PC-3 (cell line): ENCODE data around the gene FSCN2. TPM values are rescaled to one million over a fixed set of nuclear protein-coding genes. Genes with fewer than 3 reads are reported as not detected.

Experiments used
- ATAC-seq: fragments of 200-7000 bp; cut with Tn5 transposase; 2 replicates; pipeline ENCODE4 v1.9.1; 2020; ENCODE audit warnings: mild to moderate bottlenecking, moderate library complexity
- BruUV-seq: library from RNA; stranded (reverse); fragments of 400-500 nt; replicated peaks from 2 replicates; lab custom pipeline; 2021; lab: Mats Ljungman, UMichigan
- CTCF ChIA-PET: fragments of 300-600 bp; sonication (Branson Sonifier 250); formaldehyde crosslinking; loops from one replicate; lab custom pipeline; 2022; ENCODE audit warnings: antibody characterized with exemption; lab: Charles Lee
- POLR2A ChIA-PET: fragments of 300-600 bp; sonication (Branson Sonifier 250); formaldehyde crosslinking; loops from one replicate; lab custom pipeline; 2022; ENCODE audit warnings: antibody characterized with exemption; ENCODE audit not compliant: unreplicated experiment; lab: Charles Lee
- DNase-seq: peaks from one replicate; pipeline ENCODE4 v3.0.0-alpha.2; 2015
- H2AFZ ChIP-seq: fragments of 300-600 bp; sonication (generic); 2 replicates; pipeline ENCODE4 v1.6.0; 2016; ENCODE audit warnings: antibody characterized with exemption, low read length
- H3F3A ChIP-seq: fragments of 300-600 bp; sonication (generic); one replicate; pipeline ENCODE4 v1.6.0; 2017; ENCODE audit warnings: antibody characterized with exemption, low read length, control low read depth, mild to moderate bottlenecking; ENCODE audit not compliant: unreplicated experiment
- H3K27ac ChIP-seq: fragments of 300-600 bp; sonication (generic); 2 replicates; pipeline ENCODE4 v1.5.1; 2016; ENCODE audit warnings: mild to moderate bottlenecking, low read length
- H3K27me3 ChIP-seq: fragments of 300-600 bp; sonication (generic); 2 replicates; pipeline ENCODE4 v1.6.1; 2016; ENCODE audit warnings: low read length, mixed read lengths
- H3K36me3 ChIP-seq: fragments of 300-600 bp; sonication (generic); 2 replicates; pipeline ENCODE4 v1.6.1; 2016; ENCODE audit warnings: low read depth, mixed run types, low read length, mixed read lengths
- H3K4me1 ChIP-seq: fragments of 300-600 bp; sonication (generic); 2 replicates; pipeline ENCODE4 v1.5.1; 2016; ENCODE audit warnings: low read length; ENCODE audit not compliant: insufficient read depth
- H3K4me2 ChIP-seq: fragments of 300-600 bp; sonication (generic); 2 replicates; pipeline ENCODE4 v1.6.0; 2016; ENCODE audit warnings: low read length
- H3K4me3 ChIP-seq: fragments of 300-600 bp; sonication (generic); 2 replicates; pipeline ENCODE4 v1.5.1; 2016; ENCODE audit warnings: mild to moderate bottlenecking, low read length, mixed read lengths
- H3K79me2 ChIP-seq: fragments of 300-600 bp; sonication (generic); 2 replicates; pipeline ENCODE4 v1.6.1; 2017; ENCODE audit warnings: low read length, mixed read lengths
- H3K9ac ChIP-seq: fragments of 300-600 bp; sonication (generic); 2 replicates; pipeline ENCODE4 v1.6.0; 2016; ENCODE audit warnings: mild to moderate bottlenecking, low read length
- H3K9me2 ChIP-seq: fragments of 300-600 bp; sonication (generic); replicated peaks from 2 replicates; pipeline ENCODE4 v1.6.1; 2016; ENCODE audit warnings: mixed run types, low read length, mixed read lengths
- H3K9me3 ChIP-seq: fragments of 300-600 bp; sonication (generic); 2 replicates; pipeline ENCODE4 v1.6.1; 2016; ENCODE audit warnings: low read length, mixed read lengths
- H4K20me1 ChIP-seq: fragments of 300-600 bp; sonication (generic); 2 replicates; pipeline ENCODE4 v1.6.1; 2016; ENCODE audit warnings: low read length, mixed read lengths
- EZH2 ChIP-seq: fragments of 300-600 bp; sonication (generic); IDR thresholded peaks from one replicate; pipeline ENCODE4 v1.6.1; 2017; ENCODE audit warnings: antibody characterized with exemption, mild to moderate bottlenecking, low read length; ENCODE audit not compliant: unreplicated experiment
- EZH2phosphoT487 ChIP-seq: fragments of 300-600 bp; sonication (generic); IDR thresholded peaks from 2 replicates; pipeline ENCODE4 v1.6.1; 2018; ENCODE audit warnings: mild to moderate bottlenecking, antibody characterized with exemption, low read length, borderline replicate concordance
- intact Hi-C: fragments of 100-400 bp; cut with micrococcal nuclease; formaldehyde crosslinking; loops from 2 replicates; pipeline ENCODE4 v1.9.0; 2023
- total RNA-seq: library from RNA; depleted of rRNA; stranded (reverse); fragments of >200 nt; gene quantifications from 2 replicates; pipeline ENCODE4 v1.2.3, GENCODE V29; 2014
- TF ChIP-seq, protein P1 (sequence below): fragments of 300-600 bp; sonication (generic); conservative IDR thresholded peaks from 2 replicates; pipeline ENCODE4 v1.5.1; 2017; ENCODE audit warnings: antibody characterized with exemption, low read depth, mild to moderate bottlenecking, low read length

The FSCN2 gene
- total RNA-seq, 1 experiment from 2014 or later: 0.87 TPM

DNA sequence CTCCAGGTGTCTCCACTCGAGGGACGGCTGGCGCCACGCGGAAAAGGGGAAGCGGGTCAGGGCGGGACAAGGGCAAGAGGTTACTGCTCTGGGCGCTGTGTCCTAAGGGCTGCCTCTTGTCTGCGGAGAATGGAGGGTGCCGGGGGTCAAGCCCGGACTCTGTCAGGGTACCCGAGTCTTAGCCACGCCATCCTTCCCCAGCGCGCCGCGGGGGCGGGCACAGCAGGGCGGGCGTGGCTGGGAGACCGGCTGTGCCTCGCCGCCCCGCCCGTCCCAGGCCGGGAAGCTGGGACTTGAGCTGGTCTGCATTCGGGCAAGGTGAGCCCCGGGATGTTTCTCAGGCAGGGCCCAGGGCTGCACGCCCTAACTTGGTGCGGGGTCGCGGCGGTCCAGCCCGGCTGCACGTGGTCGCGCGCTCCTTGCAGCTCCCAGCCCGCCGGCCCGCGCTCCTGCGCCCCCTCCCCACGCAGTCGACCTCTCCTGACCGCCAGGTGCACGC, 9.3 kb upstream of the FSCN2 start:
- H3K79me2 ChIP-seq: peaks cover 29% of the 10 kb centered on the region
- peak overlapping the region; percentile 78 for H3K4me3 ChIP-seq
- no TSS peak for BruUV-seq
- no peaks in the 10 kb centered on the region for H3F3A ChIP-seq
- H2AFZ ChIP-seq: peak overlapping the region; percentile 80
- peak overlapping the region; percentile 99 for H3K4me2 ChIP-seq
- H3K9me3 ChIP-seq: no peaks in the 10 kb centered on the region
- POLR2A ChIA-PET: interaction anchor here (0.6 kb wide), 1 partner anchor 28 kb away, joined by 7 read pairs; no protein-coding TSS in a partner anchor
- no peaks in the 10 kb centered on the region for H3K9me2 ChIP-seq
- intact Hi-C loops: loop anchor here (10.0 kb wide), 1 partner anchor 124 kb away; the partner anchor contains the start of gene BAHCC1
- TF ChIP-seq, protein P1, sequence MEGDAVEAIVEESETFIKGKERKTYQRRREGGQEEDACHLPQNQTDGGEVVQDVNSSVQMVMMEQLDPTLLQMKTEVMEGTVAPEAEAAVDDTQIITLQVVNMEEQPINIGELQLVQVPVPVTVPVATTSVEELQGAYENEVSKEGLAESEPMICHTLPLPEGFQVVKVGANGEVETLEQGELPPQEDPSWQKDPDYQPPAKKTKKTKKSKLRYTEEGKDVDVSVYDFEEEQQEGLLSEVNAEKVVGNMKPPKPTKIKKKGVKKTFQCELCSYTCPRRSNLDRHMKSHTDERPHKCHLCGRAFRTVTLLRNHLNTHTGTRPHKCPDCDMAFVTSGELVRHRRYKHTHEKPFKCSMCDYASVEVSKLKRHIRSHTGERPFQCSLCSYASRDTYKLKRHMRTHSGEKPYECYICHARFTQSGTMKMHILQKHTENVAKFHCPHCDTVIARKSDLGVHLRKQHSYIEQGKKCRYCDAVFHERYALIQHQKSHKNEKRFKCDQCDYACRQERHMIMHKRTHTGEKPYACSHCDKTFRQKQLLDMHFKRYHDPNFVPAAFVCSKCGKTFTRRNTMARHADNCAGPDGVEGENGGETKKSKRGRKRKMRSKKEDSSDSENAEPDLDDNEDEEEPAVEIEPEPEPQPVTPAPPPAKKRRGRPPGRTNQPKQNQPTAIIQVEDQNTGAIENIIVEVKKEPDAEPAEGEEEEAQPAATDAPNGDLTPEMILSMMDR: no peak
- no peak for TF ChIP-seq EZH2
- no peak for TF ChIP-seq EZH2phosphoT487
- peak; percentile 46 for ATAC-seq
- H4K20me1 ChIP-seq: no peaks in the 10 kb centered on the region
- peak; percentile 62 for DNase-seq
- peaks cover 41% of the 10 kb centered on the region for H3K4me1 ChIP-seq
- no peaks in the 10 kb centered on the region for H3K36me3 ChIP-seq
- H3K27ac ChIP-seq: peak overlapping the region; percentile 61
- CTCF ChIA-PET: interaction anchor here (0.6 to 1.4 kb wide), 5 partner anchors 9 to 48 kb away, joined by 3 to 9 read pairs (median 3); partner anchors contain the start of genes FAAP100 and FSCN2
- H3K27me3 ChIP-seq: no peaks in the 10 kb centered on the region
- H3K9ac ChIP-seq: peak overlapping the region; percentile 82

DNA sequence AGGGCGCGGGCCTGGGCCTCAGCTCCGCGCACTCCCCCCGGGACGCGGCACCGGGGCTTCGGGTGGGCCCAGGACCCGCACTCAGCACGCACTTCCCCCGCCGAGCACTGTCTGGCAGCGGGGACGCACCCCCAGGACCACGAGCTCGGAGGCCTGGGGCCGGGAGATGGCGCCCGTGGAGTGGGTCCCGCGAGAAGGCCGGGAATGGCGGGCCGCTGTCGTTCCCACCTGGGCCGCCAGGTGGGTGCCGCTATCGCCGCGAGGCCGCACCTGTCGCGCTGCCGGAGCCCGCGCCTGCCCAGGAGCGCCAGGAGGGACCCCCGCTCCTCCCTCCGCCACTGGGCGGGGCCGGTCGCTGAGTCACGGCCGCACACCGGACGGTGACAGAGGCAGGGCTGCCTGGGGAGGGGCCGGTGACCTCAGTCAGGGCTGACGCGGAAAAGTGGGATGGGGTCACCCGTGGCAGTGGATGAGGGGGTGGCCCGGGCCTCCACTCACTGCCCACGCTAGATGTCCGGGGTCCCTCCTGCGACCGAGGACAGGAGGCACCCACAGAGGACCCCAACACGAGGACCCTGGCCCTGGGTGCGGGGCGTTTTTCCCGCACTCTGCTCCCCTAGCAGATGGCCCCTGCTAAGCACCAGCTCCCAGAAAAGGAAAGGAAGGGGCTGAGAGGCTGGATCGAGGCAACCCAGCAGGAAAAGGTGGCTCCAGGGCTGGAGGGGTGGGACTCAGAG, 8.7 kb upstream of the FSCN2 start:
- BruUV-seq: no TSS peak
- peaks cover 24% of the 10 kb centered on the region for H3K79me2 ChIP-seq
- CTCF ChIA-PET: interaction anchor here (0.8 to 1.4 kb wide), 4 partner anchors 8 to 47 kb away, joined by 3 to 4 read pairs (median 3); partner anchors contain the start of genes FAAP100 and FSCN2
- DNase-seq (peak; percentile 90), ATAC-seq (peak; percentile 53)
- peak overlapping the region; percentile 78 for H3K4me3 ChIP-seq
- intact Hi-C loops: loop anchor here (10.0 kb wide), 1 partner anchor 125 kb away; the partner anchor contains the start of gene BAHCC1
- no peaks in the 10 kb centered on the region for H3K27me3 ChIP-seq
- H2AFZ ChIP-seq: peak overlapping the region; percentile 80
- POLR2A ChIA-PET: interaction anchor here (0.6 kb wide), 1 partner anchor 27 kb away, joined by 7 read pairs; no protein-coding TSS in a partner anchor
- peak overlapping the region; percentile 99 for H3K4me2 ChIP-seq
- H3K36me3 ChIP-seq: no peaks in the 10 kb centered on the region
- H3K27ac ChIP-seq: peak overlapping the region; percentile 61
- no peaks in the 10 kb centered on the region for H3K9me2 ChIP-seq
- H4K20me1 ChIP-seq: no peaks in the 10 kb centered on the region
- peaks cover 37% of the 10 kb centered on the region for H3K4me1 ChIP-seq
- H3K9me3 ChIP-seq: no peaks in the 10 kb centered on the region
- no peaks in the 10 kb centered on the region for H3F3A ChIP-seq
- H3K9ac ChIP-seq: peak overlapping the region; percentile 82
- no peak for TF ChIP-seq EZH2phosphoT487
- TF ChIP-seq, protein P1: peak; percentile 70
